H1 (cell line): ENCODE data around the gene SIX4. TPM values are rescaled to one million over a fixed set of nuclear protein-coding genes. Genes with fewer than 3 reads are reported as not detected.

Experiments
- CTCF ChIA-PET: fragments of 300-600 bp; sonication (Branson Sonifier 250); formaldehyde crosslinking; loops from one replicate; lab custom pipeline; 2021; ENCODE audit not compliant: partially characterized antibody; lab: Charles Lee
- POLR2A ChIA-PET: fragments of 300-600 bp; sonication (Branson Sonifier 250); formaldehyde crosslinking; loops from one replicate; lab custom pipeline; 2021; ENCODE audit warnings: inconsistent platforms; ENCODE audit not compliant: partially characterized antibody; lab: Charles Lee
- DNase-seq, 2 experiments: peaks; one replicate each; pipeline versions ENCODE4 v3.0.0 to v3.0.0-alpha.2; 2010 to 2022; ENCODE audit warnings: low spot score in 2 of 2, low read depth in 1 of 2, mixed read lengths in 1 of 2
- FAIRE-seq: peaks from 2 replicates; lab custom pipeline; 2011; peaks lifted over from hg19 to GRCh38; lab: Jason Lieb, UNC
- H2AFZ ChIP-seq: 2 replicates; pipeline ENCODE4 v1.8.1; 2012; ENCODE audit warnings: low read length, inconsistent platforms
- H2AK5ac ChIP-seq: 2 replicates; pipeline ENCODE4 v1.6.1; 2013; ENCODE audit warnings: low read depth, low read length
- H2BK120ac ChIP-seq: replicated peaks from 2 replicates; pipeline ENCODE3; 2013; ENCODE audit warnings: low read depth, low read length, inconsistent platforms
- H2BK12ac ChIP-seq: 2 replicates; pipeline ENCODE4 v1.6.1; 2013; ENCODE audit warnings: low read depth, low read length
- H2BK15ac ChIP-seq: 2 replicates; pipeline ENCODE4 v1.6.1; 2013; ENCODE audit warnings: low read length
- H2BK20ac ChIP-seq: 2 replicates; pipeline ENCODE4 v1.6.1; 2013; ENCODE audit warnings: low read length
- H2BK5ac ChIP-seq: 2 replicates; pipeline ENCODE4 v1.6.1; 2013; ENCODE audit warnings: low read depth, low read length
- H3K14ac ChIP-seq: 2 replicates; pipeline ENCODE4 v1.6.1; 2013; ENCODE audit warnings: inconsistent platforms; ENCODE audit not compliant: insufficient read length
- H3K18ac ChIP-seq: 2 replicates; pipeline ENCODE4 v1.6.1; 2013; ENCODE audit warnings: low read length; ENCODE audit errors: extremely low read depth
- H3K23ac ChIP-seq: 2 replicates; pipeline ENCODE4 v1.6.1; 2013; ENCODE audit warnings: inconsistent platforms; ENCODE audit not compliant: insufficient read length
- H3K23me2 ChIP-seq: 2 replicates; pipeline ENCODE4 v1.6.1; 2013; ENCODE audit warnings: low read depth, low read length
- H3K27ac ChIP-seq: 2 replicates; pipeline ENCODE4 v1.6.1; 2011; ENCODE audit warnings: low read depth, low read length, inconsistent platforms
- H3K27me3 ChIP-seq, 4 experiments: replicated peaks in 1 of 4; 1 replicate in 1 of 4; 2 replicates in 3 of 4; pipeline versions ENCODE4 v1.6.1 to v1.8.1; 2011 to 2013; ENCODE audit warnings: low read length in 3 of 4, mild to moderate bottlenecking in 3 of 4, inconsistent platforms in 2 of 4, mixed read lengths in 2 of 4, moderate library complexity in 1 of 4; ENCODE audit not compliant: control insufficient read depth in 3 of 4, insufficient read depth in 3 of 4; ENCODE audit errors: extremely low read depth in 1 of 4
- H3K36me3 ChIP-seq, 4 experiments: 2 replicates each; pipeline versions ENCODE4 v1.6.1 to v1.8.1; 2011 to 2013; ENCODE audit warnings: mild to moderate bottlenecking in 4 of 4, low read length in 3 of 4, moderate library complexity in 2 of 4, control low read depth in 1 of 4, inconsistent platforms in 1 of 4; ENCODE audit not compliant: insufficient read depth in 4 of 4, control insufficient read depth in 2 of 4
- H3K4ac ChIP-seq: replicated peaks from 2 replicates; pipeline ENCODE3; 2013; ENCODE audit warnings: low read length, low read depth, mixed read lengths, inconsistent platforms; ENCODE audit not compliant: insufficient read length
- H3K4me1 ChIP-seq, 4 experiments: replicated peaks in 1 of 4; 1 replicate in 1 of 4; 2 replicates in 3 of 4; pipeline versions ENCODE4 v1.6.1 to v1.8.1; 2011 to 2013; ENCODE audit warnings: low read length in 3 of 4, inconsistent platforms in 2 of 4, mixed read lengths in 1 of 4; ENCODE audit not compliant: insufficient read depth in 4 of 4, control insufficient read depth in 3 of 4
- H3K4me2 ChIP-seq, 2 experiments: 2 replicates each; pipeline versions ENCODE4 v1.6.1 to v1.8.1; 2011 to 2013; ENCODE audit warnings: low read depth in 2 of 2, low read length in 2 of 2, control low read depth in 1 of 2, inconsistent platforms in 1 of 2, mild to moderate bottlenecking in 1 of 2; ENCODE audit not compliant: insufficient read depth in 1 of 2
- H3K4me3 ChIP-seq, 4 experiments: fragments of 200-600, 300-600 bp in 1 of 4; sonication (generic), shearing (Covaris generic), sonication (Bioruptor Twin) in 1 of 4; 2 replicates each; pipeline versions ENCODE4 v1.5.1 to v1.8.1; 2011 to 2016; ENCODE audit warnings: low read length in 4 of 4, low read depth in 3 of 4, control low read depth in 2 of 4, inconsistent platforms in 2 of 4, mild to moderate bottlenecking in 2 of 4, mixed read lengths in 1 of 4, moderate library complexity in 1 of 4; ENCODE audit not compliant: insufficient read depth in 2 of 4; ENCODE audit errors: extremely low read depth in 1 of 4
- H3K56ac ChIP-seq: replicated peaks from 2 replicates; pipeline ENCODE3; 2013; ENCODE audit warnings: low read depth, mild to moderate bottlenecking, mixed read lengths, low read length, inconsistent platforms; ENCODE audit not compliant: insufficient read length
- H3K79me1 ChIP-seq: 2 replicates; pipeline ENCODE4 v1.6.1; 2013; ENCODE audit warnings: low read depth, low read length, control low read depth
- H3K79me2 ChIP-seq, 2 experiments: 2 replicates each; pipeline versions ENCODE4 v1.6.1 to v1.8.1; 2012 to 2013; ENCODE audit warnings: low read length in 2 of 2, mild to moderate bottlenecking in 2 of 2, inconsistent platforms in 1 of 2; ENCODE audit not compliant: insufficient read depth in 2 of 2, control insufficient read depth in 1 of 2
- H3K9ac ChIP-seq, 4 experiments: replicated peaks in 1 of 4; 1 replicate in 1 of 4; 2 replicates in 3 of 4; pipeline versions ENCODE4 v1.6.1 to v1.8.1; 2011 to 2013; ENCODE audit warnings: low read depth in 3 of 4, low read length in 3 of 4, control low read depth in 2 of 4, mild to moderate bottlenecking in 2 of 4, moderate library complexity in 2 of 4, inconsistent platforms in 1 of 4; ENCODE audit errors: extremely low read depth in 1 of 4
- H3K9me3 ChIP-seq, 2 experiments: 2 replicates each; pipeline versions ENCODE4 v1.6.1 to v1.8.1; 2012 to 2013; ENCODE audit warnings: mild to moderate bottlenecking in 2 of 2, moderate library complexity in 2 of 2, control low read depth in 1 of 2, inconsistent platforms in 1 of 2, low read depth in 1 of 2, low read length in 1 of 2, mixed read lengths in 1 of 2; ENCODE audit not compliant: insufficient read depth in 2 of 2
- H4K20me1 ChIP-seq, 2 experiments: replicated peaks in 1 of 2; 2 replicates each; pipeline versions ENCODE3 to v1.8.1; 2011 to 2013; ENCODE audit warnings: inconsistent platforms in 2 of 2, low read length in 2 of 2, mild to moderate bottlenecking in 1 of 2; ENCODE audit not compliant: insufficient read depth in 2 of 2, control insufficient read depth in 1 of 2
- H4K5ac ChIP-seq: 2 replicates; pipeline ENCODE4 v1.6.1; 2013; ENCODE audit warnings: low read length, low read depth, mixed read lengths, inconsistent platforms; ENCODE audit not compliant: insufficient read length
- H4K8ac ChIP-seq: 2 replicates; pipeline ENCODE4 v1.8.0; 2013; ENCODE audit warnings: mild to moderate bottlenecking, moderate library complexity, low read length, inconsistent platforms; ENCODE audit not compliant: insufficient read depth; ENCODE audit errors: extremely low read depth
- H4K91ac ChIP-seq: replicated peaks from 2 replicates; pipeline ENCODE3; 2013; ENCODE audit warnings: low read length, mixed read lengths, inconsistent platforms; ENCODE audit not compliant: insufficient read length
- HDAC2 ChIP-seq, 2 experiments: fragments of 300-600 bp in 1 of 2; sonication (generic) in 1 of 2; IDR thresholded peaks; 2 replicates each; pipeline ENCODE4 v1.6.1; 2011 to 2012; ENCODE audit warnings: low read depth in 2 of 2, low read length in 2 of 2, mild to moderate bottlenecking in 2 of 2, moderate library complexity in 2 of 2, borderline replicate concordance in 1 of 2, inconsistent platforms in 1 of 2
- NANOG ChIP-seq: IDR thresholded peaks from 2 replicates; pipeline ENCODE4 v1.6.1; 2011; ENCODE audit warnings: low read length, low read depth, mild to moderate bottlenecking, inconsistent platforms; ENCODE audit not compliant: insufficient read depth, poor library complexity, severe bottlenecking
- RNF2 ChIP-seq: fragments of 200-900, 300-1000 bp; sonication (generic); IDR thresholded peaks from 2 replicates; pipeline ENCODE4 v1.7.1; 2016; ENCODE audit warnings: borderline replicate concordance, low read depth, mild to moderate bottlenecking, antibody characterized with exemption, low read length; ENCODE audit not compliant: poor library complexity, severe bottlenecking; ENCODE audit errors: missing control alignments
- whole genome bisulfite sequencing, 2 experiments: shearing (Covaris generic) in 1 of 2; methylation state at CpG; one replicate each; pipeline versions ENCODE4 v1.1.6 to v1.1.7; 2013 to 2015; ENCODE audit warnings: low lambda C conversion rate in 2 of 2, mixed read lengths in 2 of 2, inconsistent platforms in 1 of 2, low coverage in 1 of 2, missing lambda C conversion rate in 1 of 2; ENCODE audit not compliant: insufficient replicate concordance in 2 of 2, insufficient coverage in 1 of 2, insufficient read length in 1 of 2; ENCODE audit errors: extremely low coverage in 1 of 2, missing lambda C conversion rate in 1 of 2; 5-methylcytosine and 5-hydroxymethylcytosine counted together
- polyA plus RNA-seq, 7 experiments: library from polyadenylated mRNA; depleted of rRNA in 3 of 7; stranded (reverse) in 5 of 7; unstranded in 2 of 7; fragments of >200 nt in 5 of 7; fragments of 200-250 nt in 2 of 7; gene quantifications; 1 replicate in 5 of 7; 2 replicates in 1 of 7; 4 replicates in 1 of 7; pipeline versions ENCODE4 v1.2.1 to v1.2.3, GENCODE V29; 2011 to 2013; ENCODE audit warnings: missing spikeins in 2 of 7, mixed read lengths in 2 of 7
- total RNA-seq: library from RNA; stranded (reverse); fragmentation: NEBNext Ultra II Directional; extraction: Animal tissue kit (Norgen Biotek cat#: 25700); gene quantifications from 2 replicates; pipeline ENCODE4 v1.2.1, GENCODE V29; 2021

The SIX4 gene
- total and polyA plus RNA-seq, 2 of the 8 experiments (the other 6 are each of a cell fraction or from before 2014, with no cell fraction given): 9.0 to 38.9 TPM

- Histone ChIP-seq H3K27ac (no peak overlapping the region), H3K27me3 (no peaks in the 10 kb centered on the region), H3K56ac (no peak overlapping the region), H2BK120ac (peak overlapping the region; percentile 45), H2AFZ (peak overlapping the region; percentile 47; the same call in 1 of the 2 replicates), H3K23ac (no peak overlapping the region), H3K79me1 (no peaks in the 10 kb centered on the region), H4K8ac (no peak overlapping the region), H3K4ac (peak overlapping the region; percentile 11), H3K14ac (no peak overlapping the region), H2AK5ac (peak overlapping the region; percentile 78; the same call in 1 of the 2 replicates), H3K4me3 (peak overlapping the region in 1 of 4 experiments; percentile 18; a peak in 1 of 8 replicates), H3K79me2 (no peaks in the 10 kb centered on the region), H3K36me3 (no peaks in the 10 kb centered on the region), H2BK12ac (peak overlapping the region; percentile 93; the same call in 1 of the 2 replicates), H3K4me2 (peak overlapping the region; percentile 43 to 65; a peak in 3 of 4 replicates), H3K23me2 (no peaks in the 10 kb centered on the region), H3K18ac (peak overlapping the region; percentile 99), H3K4me1 (peaks cover 2 to 9% (median 6%) of the 10 kb centered on the region in 4 experiments; a peak in 5 of 7 replicates), H4K5ac (peak overlapping the region; percentile 17), H4K91ac (peak overlapping the region; percentile 45), H3K9me3 (no peaks in the 10 kb centered on the region), H4K20me1 (no peaks in the 10 kb centered on the region), H3K9ac (no peak overlapping the region), H2BK5ac (peak overlapping the region; percentile 97), H2BK20ac (peak overlapping the region; percentile 92), H2BK15ac (peak overlapping the region; percentile 66)
- 52% methylated on average over 4 of the region's 4 CpGs; no CpG with 5 or more reads in 1 of the 2 experiments for WGBS, 2 experiments
- FAIRE-seq (no peak), DNase-seq (no peak)
- TF ChIP-seq RNF2: no peak
- TF ChIP-seq HDAC2 (IDR thresholded peaks at IDR 0.05; ENCODE audit: borderline replicate concordance in 1 of 2, low read depth in 2 of 2, low read length in 2 of 2): peak in 1 of 2 experiments; percentile 53; a peak in 1 of 4 replicates
- peak; percentile 73 for TF ChIP-seq NANOG
- CTCF ChIA-PET: interaction anchor here (0.5 to 1.8 kb wide), 8 partner anchors 16 to 345 kb away, joined by 3 to 6 read pairs (median 3); no protein-coding TSS in a partner anchor
- POLR2A ChIA-PET: interaction anchor here (1.0 kb wide), 1 partner anchor 41 kb away, joined by 3 read pairs; no protein-coding TSS in a partner anchor
These were observed 44.4 kb downstream of the SIX4 start for GRCh38 chr14:60679566-60680258.
